GM04504 (cell line): ENCODE measurements around the gene TEX51.

Experiments used
- DNase-seq: peaks from one replicate; pipeline ENCODE4 v3.0.0-alpha.2; 2012; ENCODE audit warnings: low read depth

TEX51 gene

DNA sequence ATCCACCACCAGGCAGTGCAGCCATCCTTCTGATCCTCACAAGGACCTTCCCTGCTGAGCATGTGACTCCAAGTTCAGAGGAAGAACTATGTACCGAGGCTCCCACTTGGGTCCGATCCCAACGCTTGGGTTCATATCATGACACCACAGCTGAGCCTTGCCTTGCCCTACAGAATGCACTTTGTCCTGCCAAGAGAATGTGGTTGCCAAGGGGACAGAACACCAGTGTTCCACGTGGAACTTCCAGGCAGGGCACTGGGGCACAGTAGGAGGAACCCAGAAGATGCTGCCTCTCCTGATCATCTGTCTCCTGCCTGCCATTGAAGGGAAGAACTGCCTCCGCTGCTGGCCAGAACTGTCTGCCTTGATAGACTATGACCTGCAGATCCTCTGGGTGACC is at the start of gene TEX51:
TEX51 (plus strand) TSS at position 255 of the 400 bp plus-strand sequence; CDS start at position 284, 29 bp downstream.
- no peak for DNase-seq

DNA sequence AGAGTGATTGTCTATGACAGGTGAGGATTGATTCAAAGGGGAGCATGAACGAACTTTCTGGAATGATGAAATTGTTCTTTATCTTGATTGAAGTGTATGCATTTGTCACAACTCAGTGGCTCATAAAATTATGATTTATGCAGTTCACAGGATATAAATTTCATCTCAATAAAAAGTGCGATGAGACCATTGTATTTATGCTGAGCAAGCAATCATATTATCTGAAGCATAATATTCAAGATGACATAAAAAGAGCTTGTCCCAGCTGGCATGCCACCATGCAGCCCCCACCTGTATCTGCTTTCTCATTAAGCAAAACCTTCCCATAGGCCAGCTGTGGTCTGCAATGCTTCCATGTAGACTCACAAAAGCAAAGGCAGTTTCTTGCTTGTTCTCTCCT is 49.6 kb upstream of the TEX51 start:
- DNase-seq = no peak

DNA sequence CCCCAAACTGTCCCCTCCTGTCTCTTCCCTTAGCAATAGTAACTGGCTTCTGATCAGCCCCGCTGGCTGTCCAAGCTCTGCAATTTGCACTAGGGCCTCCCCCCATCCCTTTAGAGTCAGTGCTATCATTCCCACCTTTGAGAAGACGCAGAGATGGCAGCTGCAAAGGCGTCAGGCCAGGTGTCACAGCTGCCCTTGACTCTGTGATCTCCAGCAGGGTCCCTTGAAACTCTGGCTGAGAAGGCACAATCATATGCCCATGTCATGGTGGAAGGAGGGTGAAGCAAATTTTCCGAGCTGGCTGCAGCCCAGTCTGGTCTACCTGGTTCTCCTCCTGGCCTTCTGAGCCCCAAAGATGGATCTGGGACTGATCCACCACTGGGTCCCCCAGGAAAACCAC is 49.2 kb upstream of the TEX51 start:
- no peak for DNase-seq

DNA sequence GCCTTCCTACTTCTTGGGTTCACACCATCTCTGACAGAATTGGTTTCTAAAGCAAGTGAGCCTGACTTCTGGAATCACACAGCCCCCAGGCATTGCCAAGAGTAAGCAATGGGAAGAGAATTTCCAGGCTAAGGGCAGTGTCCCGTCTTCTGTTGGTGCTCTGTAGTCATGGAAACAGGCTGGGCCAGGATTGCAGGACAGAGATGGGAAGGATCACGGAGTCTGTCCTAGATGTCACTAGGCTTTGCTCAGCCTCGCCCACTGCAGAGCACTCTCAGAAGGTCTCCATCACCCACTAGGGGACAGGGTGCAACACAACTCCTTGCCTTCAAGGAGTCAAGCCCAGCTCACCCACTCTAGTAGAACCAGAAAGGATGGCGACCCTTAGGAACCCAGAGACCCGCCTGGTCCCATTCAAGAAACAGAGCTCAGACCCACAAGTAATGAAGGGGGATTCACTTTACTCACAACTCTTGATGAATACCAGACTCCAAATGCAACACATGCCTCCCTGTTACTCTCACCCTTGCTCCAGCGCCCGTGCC is 48.6 kb upstream of the TEX51 start:
- no peak for DNase-seq

DNA sequence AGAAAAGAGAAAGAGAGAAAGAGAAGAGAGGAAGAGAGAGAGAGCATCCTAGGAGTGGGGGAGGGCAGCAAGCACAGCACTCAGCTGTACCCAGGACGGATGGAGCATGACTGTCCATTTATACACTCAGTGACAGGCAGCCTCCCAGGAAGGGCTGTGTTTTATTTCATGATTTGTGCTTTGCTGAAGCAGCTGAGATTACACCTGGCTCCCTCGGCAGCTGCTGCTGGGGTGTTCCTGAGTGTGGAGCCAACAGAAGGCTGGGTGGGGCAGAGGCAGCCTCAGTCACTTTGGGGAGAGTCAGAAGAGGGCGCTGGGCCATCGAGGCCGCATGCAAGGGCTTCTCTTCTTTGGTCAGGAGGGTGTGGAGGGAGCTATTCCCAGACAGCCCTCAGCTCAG is 47.8 kb upstream of the TEX51 start:
- no peak for DNase-seq

DNA sequence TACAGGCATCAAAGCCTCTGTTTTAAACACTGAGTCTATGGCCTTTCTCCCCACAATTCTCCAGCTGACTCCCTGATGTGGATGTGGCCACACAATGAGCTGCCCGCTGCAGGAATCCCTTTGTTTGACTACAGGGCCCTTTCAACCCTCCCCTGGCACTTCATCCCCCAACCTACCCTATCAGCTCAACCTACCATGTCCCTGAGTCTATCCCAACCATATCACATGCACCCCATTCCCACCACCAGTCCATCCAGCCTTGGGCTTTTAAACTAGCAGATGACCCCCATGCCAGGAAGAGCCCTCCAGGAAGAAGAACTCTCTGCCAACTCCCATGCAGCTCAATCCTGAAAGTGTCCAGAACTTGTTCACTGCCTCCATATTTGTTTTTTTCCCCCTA is 46.9 kb upstream of the TEX51 start:
- no peak for DNase-seq

DNA sequence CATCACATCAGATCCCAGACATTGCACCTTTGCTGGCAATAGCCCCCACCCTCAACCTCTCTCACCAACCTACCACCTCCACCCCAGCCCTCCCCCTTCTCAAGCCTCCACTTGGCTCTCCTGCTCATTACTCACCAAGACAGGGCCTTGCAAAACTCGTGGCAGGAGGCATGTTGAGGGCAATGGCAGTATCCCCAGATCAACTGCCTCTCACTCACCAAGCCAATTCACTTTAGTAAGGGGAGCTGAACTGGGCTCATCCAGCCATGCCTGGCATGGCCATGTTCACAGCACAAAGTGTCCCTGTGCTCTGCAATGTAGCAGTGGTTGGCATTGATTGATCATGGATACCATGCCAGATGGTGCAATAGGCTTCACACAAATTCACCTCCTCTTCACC is 46.3 kb upstream of the TEX51 start:
- DNase-seq = no peak

DNA sequence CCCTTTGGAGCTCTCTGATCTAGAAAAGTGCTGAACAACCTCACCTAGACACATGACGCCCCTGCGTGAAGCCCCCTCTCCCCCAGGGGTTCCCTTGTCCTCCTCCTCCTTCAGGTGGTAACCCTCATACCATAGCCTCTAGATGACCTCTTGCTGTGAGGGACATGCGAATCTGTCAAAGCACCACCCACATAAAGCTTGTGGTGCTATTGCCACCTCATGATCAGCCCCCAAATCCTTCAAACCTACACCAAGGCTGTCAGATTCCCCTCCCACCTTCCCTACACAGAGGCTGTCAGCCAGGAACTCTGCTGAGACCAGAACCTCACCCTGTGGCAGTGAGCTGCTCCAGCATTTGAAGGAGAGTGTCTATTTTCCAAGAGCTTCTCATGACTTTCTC is 43.1 kb upstream of the TEX51 start:
- no peak for DNase-seq

DNA sequence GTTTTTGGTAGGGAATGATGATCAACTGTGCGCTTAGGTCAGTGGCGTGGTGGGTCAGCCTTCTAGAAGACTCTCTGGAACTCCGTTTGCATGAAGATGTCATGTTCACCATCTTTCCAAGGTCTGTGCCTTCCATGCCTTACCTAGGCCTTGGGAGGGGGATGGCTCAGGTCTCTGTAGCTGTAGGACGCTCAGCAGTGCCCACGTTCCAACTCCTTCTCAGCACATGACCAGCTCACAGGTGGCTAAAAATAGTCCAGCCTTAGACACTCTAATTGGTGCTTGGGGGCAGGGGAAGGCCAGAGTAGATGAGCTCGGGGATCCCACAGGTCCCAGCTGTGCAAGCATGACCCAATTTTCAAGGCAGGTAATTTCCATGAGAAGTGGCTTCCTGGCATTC is 42.3 kb upstream of the TEX51 start:
- DNase-seq = no peak

DNA sequence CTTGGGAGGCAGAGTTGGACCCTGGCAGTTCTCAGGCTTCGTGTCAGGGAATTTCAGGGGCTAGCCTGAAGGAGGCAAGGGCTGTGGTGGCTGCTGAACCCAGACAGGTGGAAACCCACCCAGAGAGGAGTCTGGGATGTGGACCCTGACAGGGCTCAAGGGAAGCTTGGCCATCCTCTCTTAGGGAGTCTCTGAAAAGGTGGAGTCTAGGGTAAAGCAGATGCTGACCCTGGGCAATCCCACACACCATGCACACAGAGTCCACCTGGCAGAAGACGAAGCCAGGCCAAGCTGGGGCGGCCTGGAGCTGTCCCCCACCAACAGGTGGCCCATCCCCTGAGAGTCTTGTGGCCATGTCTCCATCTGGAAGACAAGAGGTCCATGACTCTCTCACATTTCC is 41.2 kb upstream of the TEX51 start:
- DNase-seq = no peak

DNA sequence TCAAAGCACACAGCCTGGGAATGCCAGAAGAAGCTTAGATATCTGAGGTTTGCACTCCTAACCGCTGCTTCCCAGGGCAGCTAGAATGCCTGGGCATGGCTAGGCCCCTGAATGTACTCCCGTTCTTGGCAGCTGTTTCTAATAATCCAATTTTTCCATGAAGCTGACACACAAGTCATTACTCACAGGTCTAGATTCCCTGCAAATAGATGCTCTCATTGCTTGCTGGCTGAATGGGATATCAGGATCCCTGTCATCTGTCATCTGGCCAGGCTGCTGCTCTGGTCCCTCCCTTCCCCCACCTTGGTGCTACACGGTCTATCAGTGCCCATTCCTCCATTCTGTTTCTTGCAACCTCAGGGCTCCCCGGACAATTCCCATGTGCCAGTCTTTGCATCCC is 40.7 kb upstream of the TEX51 start:
- DNase-seq = no peak

DNA sequence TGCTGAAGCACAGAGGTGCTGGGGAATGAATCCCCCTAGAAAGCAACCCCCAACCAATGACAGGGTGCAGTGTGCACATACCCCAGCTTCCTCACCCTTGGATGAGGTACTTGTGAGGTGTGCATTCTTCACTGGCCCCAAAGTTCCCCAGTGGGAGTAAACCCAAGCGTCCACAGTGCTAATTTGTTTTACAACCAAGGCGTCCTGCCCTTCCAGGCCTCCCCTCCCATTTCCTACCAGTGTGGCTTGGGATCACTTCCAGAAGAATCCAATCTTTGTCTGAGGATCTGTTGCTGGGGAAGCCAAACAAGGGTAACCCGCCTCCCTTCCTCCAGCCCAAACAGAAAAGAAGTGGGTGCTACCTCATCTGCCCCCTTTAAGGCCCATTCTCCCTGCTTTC is 40.3 kb upstream of the TEX51 start:
- DNase-seq = no peak

DNA sequence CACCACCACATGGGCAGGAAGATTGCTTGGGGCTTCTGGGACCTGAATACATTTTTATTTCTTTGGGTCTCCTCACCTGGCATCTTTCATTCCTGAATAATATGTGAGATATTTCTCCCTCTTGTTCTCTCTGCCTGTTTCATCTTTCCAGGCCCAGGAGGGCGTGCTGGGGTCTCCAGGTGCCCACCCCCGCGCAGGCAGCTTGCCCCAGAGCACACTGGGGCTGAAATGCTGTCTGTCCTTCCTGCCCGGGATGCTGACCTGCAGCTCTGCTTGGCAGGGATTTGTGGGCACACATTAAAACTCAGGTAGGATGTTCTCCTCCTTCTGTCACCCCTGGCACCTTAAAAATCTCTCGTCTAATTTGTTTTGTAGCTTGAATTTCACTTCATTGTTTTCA is 39.7 kb upstream of the TEX51 start:
- DNase-seq = no peak

DNA sequence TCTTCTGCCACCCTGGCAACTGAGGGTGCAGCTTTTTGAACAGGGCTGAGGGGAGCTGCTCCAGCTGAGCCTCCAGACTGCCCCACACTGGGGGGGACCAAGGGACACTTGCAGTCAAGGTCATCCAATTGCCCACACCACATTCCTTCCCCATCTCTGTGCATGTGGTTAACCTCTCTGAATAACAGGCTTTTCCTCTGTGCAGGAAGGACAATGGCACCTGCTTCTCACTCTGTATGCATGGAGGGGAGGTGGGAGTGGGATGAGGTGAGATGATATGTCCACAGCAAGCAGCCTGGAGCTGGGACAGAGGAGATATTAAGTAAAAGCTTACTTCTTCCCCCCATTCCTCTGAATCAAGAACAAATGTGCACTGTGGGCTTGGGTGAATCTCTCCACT is 39.1 kb upstream of the TEX51 start:
- DNase-seq = no peak

DNA sequence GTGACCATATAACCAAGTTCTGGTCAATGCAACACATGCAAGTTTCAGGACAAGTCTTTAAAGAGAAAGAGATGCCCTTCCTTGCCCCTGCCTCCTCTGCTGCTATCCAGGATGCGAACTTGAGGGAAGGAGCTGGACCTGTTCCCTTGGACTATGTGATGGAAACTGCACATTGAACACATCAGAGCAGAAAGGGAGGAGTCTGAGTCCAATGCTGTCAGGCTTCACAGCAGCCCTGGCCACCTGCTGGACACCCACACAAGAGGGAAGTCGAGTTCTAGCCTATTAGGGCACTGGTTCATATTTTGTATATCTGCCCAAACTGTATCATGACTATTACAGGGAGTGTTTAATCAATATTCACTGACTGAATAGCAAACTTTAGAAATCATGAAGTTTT is 38.3 kb upstream of the TEX51 start:
- no peak for DNase-seq

DNA sequence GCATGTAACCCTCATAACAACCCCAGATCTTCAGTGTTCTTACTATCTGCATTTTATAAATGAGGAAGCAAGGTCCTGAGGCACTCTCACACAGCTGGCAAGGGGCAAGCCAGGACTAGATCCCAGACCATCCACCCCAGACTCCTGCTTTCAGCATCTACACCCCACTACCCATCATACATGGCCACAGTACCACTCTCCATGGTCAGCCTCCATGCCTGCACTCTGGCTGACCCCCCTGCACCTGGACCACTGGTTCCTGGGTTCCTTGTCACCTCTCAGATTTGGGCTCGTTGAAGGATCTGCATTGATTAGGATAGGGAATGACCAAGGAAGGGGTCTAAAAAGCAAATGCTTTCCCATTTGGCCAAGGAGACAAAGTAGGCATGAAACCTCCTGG is 36.0 kb upstream of the TEX51 start:
- no peak for DNase-seq

DNA sequence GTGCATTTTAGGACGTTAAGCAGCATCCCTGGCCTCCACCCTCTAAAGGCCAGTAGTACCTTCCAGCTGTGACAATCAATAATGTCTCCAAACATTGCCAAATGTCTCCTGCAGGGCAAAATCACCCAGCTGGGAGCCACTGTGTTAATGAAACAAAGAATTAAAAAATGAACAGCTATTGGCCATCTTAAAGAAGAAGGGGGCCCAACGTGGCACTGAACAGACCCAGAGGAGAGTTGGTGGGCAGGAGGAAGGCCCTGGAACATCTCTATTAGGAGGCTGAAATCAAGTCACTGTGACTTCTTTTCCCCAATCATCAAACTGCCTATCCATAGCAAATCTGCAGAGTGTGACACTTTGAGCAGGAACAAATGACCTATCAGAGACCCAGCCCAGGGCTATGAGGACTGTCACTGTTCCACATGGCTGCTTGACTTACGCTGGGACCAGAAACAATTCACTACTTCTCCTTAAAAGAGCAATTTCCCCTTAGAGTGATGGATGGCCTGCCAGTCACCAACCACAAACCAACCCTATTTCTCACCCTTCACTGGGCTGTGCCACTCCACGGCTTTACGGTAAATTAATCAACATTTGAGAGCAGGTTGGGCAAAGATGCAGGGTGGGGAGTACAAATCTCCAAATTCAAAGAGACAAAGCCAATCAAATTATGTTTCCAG is 35.2 kb upstream of the TEX51 start:
- DNase-seq = no peak

DNA sequence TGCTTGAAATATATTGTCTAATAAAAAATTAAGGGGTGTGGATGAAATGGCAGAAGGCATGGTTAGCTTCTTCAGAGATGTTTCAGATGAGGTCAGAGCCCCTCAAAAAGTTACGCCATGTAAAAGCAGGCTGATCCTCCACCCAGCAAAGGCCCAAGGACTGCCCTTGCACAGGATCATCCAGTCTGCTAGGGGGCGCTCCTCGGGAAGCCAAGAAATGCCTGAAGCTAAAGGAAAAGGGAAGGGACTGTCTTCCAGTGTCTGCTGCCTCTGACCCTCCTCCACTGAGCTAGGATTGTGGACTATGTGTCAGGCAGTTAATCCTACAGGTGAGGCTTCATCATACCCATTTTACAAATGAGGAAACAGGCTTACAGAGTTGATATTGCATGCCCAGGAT is 33.8 kb upstream of the TEX51 start:
- no peak for DNase-seq

DNA sequence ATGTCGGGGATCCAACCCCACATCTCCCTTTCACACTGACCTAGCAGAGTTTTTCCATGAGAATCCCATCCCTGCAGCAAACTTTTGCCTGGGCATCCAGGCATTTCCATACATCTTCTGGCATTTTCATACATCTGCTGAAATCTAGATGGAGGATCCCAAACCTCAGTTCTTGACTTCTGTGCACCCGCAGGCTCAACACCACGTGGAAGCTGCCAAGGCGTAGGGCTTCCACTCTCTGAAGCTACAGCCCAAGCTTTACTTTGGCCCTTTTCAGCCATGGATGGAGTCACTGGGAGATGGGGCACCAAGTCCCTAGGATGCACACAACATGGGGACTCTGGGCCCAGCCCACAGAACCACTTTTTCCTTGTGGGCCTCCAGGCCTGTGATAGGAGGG is 32.2 kb upstream of the TEX51 start:
- no peak for DNase-seq

DNA sequence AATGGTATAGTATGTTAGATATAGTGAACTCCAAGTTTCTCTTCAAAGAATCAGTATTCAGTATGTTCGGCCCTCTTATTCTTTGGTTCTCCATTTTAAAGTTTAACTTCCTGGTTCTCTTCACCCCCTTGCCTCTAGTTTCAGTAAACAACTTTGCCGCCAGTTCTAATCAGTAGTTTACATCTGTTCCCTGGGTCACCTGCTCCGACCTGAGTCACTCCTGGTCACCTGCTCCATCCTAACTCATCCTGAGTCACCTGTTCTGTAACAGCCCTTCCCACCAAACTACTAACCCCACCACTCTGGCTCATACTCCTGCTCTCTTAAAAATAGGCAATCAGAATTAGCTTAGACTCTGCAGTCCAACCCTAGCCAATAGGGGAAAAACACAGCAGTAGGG is 23.7 kb upstream of the TEX51 start:
- no peak for DNase-seq

DNA sequence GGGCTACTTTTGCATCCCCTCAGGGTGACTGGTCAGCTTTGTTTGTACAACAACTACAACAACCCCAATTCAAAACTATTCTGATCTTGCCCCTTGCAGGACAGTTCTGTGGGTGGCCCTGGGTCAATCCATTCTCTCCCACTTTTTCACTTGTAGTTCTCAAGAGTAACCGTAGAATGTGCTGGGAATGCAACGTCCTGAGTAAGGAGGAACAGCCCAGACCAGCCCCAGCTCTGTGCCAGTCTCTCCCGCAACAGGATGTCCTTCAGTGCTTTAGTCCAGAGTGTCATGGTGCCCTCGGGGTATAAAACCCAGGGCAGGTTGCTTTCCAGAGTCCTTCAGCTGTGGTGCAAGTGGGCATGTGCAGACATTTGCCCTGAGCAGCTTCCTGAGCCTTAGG is 22.1 kb upstream of the TEX51 start:
- DNase-seq = no peak

DNA sequence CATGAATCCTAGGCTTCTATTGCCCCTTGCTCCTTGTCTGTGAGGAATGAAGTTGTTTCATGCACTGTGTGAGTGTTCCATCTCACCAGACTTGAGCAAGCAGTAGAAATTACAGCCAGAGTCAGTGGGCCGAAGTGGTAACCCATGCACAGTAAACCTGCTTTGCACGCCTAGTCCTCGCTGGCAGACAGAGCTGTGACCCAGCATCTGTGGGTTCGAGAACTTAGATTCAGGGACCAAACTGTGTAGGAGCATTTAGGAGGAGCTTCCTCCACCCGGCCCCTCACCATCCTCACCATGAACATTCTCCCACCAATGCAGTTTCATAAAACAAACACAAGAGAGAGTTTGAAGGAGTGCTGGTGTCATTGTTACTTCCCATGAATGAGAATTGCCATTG is 21.6 kb upstream of the TEX51 start:
- no peak for DNase-seq

DNA sequence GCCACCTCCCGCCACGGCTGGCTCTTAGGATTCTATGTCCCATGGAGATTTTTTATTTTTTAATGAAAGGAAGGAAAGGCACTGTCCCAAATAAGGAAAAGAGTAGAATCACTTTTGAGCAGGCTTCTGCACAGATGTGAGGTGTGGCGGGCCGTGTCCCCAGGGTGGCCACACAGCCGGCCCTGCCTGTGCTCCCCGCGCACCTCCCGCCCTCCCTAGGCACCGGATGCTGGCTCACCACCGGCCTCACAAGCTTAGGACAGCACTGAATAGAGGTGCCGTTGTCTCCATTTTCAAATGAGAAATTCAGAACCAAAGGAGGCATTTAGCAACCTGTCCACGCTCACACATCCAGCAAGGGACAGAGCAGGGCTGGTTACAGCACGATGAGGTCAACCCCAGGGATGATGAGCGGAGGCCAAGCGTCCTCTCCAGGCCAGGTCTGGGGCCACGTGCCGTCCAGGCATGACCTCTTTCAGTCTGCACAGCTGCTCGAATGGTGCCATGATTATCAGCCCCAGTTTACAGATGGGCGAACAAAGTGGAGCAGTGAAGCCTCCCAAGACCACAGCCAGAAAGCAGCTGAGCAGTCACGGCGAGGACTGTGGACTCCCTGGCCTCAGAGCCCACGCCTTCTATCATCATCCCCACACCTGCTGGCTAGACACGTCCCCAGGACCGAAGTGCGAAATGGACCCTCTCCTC is 20.7 kb upstream of the TEX51 start:
- no peak for DNase-seq

DNA sequence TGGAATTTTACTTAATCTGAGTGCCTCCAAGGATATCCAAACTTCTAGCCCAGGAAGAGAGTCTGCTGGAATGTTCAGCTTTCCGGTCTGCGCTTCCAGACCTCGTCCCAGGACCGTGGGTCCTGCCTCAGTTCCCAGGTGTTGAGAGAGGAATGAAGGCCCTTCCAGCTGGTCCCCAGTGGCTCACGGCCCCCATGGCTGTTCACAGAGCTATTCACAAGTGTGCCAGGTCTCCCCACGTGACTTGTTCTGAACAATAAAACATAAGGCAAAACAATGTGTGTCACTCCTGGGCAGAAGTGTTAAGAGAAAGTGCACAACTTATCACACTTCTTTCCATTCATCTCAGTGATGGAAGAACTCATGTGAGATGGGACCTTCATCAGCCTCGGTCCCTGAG is 20.1 kb upstream of the TEX51 start:
- DNase-seq = no peak
